ENCODE data around the gene KLHL6.

DNA sequence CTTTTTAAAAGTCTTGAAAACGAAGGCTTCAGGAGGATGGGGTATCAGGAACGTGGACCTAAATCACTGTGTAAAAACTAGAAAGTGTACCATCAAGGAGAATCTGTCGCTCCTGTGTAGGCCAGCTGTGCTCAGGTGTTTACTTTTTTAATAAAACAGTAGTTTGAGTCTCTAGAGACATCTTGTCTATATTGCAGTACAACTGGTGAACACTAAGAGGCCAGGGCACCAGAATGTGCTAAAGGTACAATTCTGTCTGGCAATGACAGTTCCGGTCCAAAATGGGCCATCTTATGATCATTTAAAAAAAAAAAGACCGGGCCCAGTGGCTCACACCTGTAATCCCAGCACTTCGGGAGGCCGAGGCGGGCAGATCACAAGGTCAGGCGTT is 65.3 kb downstream of the KLHL6 start:
- TF ChIP-seq, protein P1, sequence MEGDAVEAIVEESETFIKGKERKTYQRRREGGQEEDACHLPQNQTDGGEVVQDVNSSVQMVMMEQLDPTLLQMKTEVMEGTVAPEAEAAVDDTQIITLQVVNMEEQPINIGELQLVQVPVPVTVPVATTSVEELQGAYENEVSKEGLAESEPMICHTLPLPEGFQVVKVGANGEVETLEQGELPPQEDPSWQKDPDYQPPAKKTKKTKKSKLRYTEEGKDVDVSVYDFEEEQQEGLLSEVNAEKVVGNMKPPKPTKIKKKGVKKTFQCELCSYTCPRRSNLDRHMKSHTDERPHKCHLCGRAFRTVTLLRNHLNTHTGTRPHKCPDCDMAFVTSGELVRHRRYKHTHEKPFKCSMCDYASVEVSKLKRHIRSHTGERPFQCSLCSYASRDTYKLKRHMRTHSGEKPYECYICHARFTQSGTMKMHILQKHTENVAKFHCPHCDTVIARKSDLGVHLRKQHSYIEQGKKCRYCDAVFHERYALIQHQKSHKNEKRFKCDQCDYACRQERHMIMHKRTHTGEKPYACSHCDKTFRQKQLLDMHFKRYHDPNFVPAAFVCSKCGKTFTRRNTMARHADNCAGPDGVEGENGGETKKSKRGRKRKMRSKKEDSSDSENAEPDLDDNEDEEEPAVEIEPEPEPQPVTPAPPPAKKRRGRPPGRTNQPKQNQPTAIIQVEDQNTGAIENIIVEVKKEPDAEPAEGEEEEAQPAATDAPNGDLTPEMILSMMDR (IDR thresholded peaks at IDR 0.05): no peak
- no peak for TF ChIP-seq POLR2A (IDR thresholded peaks at IDR 0.05)
